NCI-H1930 (cell line): ENCODE results near the gene SPOCD1.

Source experiments
- DNase-seq, 2 experiments: peaks; one replicate each; lab custom pipeline; 2025; lab: John Stamatoyannopoulos, UW

SPOCD1 gene

GRCh38 chr1:31755850-31756492 is 59.9 kb downstream of the SPOCD1 start:
- DNase-seq: no peak

GRCh38 chr1:31755197-31755611 is 60.6 kb downstream of the SPOCD1 start:
- no peak for DNase-seq

- DNase-seq: no peak
These were observed 61.4 kb downstream of the SPOCD1 start for GRCh38 chr1:31754397-31754796.

GRCh38 chr1:31753707-31754349 is 62.0 kb downstream of the SPOCD1 start:
- no peak for DNase-seq

GRCh38 chr1:31752952-31753475 is 62.8 kb downstream of the SPOCD1 start:
- no peak for DNase-seq

- no peak for DNase-seq
These were observed 63.6 kb downstream of the SPOCD1 start for GRCh38 chr1:31752258-31752657.

- no peak for DNase-seq
These were observed 64.0 kb downstream of the SPOCD1 start for GRCh38 chr1:31751822-31752241.

GRCh38 chr1:31750858-31751510 is 64.8 kb downstream of the SPOCD1 start:
- DNase-seq: no peak

- DNase-seq: no peak
These were observed 65.8 kb downstream of the SPOCD1 start for GRCh38 chr1:31749785-31750735.

- DNase-seq: no peak
These were observed 67.5 kb downstream of the SPOCD1 start for GRCh38 chr1:31748365-31748764.

GRCh38 chr1:31747304-31747703 is 68.5 kb downstream of the SPOCD1 start:
- DNase-seq: no peak

- no peak for DNase-seq
These were observed 69.1 kb downstream of the SPOCD1 start for GRCh38 chr1:31746687-31747086.

GRCh38 chr1:31745946-31746670 is 69.7 kb downstream of the SPOCD1 start:
- DNase-seq: no peak

GRCh38 chr1:31745096-31745945 is 70.5 kb downstream of the SPOCD1 start:
- no peak for DNase-seq

GRCh38 chr1:31744165-31744888 is 71.5 kb downstream of the SPOCD1 start:
- no peak for DNase-seq

- DNase-seq: no peak
These were observed 73.2 kb downstream of the SPOCD1 start for GRCh38 chr1:31742462-31743212.
